ENCODE measurements around the gene PTP4A2.

DNA sequence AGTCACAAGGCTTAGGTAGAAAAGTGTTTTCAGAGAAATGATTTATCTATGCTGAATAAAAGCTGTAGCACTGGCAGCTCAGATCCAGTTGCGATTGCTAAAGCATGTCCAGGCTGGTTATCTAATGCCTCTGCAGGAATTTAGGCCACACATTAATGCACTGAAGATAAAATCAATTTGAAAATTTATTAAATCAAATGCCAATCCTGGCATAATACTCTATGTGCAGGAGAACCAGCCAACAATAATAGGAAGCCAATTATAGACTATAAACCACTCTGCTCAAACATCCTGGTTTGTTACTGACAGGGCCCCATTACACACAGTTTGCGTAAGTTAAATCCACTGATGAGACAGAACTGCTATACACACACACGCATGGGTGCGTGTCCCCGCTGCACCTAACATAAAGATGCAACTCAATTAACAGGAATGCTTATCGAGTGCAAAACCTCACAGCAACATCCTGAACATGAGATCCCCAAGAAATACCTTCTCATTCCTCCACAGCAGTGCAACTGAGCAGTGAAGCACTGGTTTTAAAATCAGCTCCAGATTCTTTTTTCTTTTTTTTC lies 40.6 kb downstream of the PTP4A2 start:
- TF ChIP-seq POLR2AphosphoS5 (IDR thresholded peaks at IDR 0.05; ENCODE audit: insufficient read depth, low read depth, low read length) (no peak), POLR2A (IDR thresholded peaks at IDR 0.05; ENCODE audit: low read depth, low read length) (no peak), MYC (IDR thresholded peaks at IDR 0.05; ENCODE audit: low read depth, low read length) (no peak), EZH2 (IDR thresholded peaks at IDR 0.05; ENCODE audit: borderline replicate concordance, low read depth, low read length, severe bottlenecking) (no peak), JUN (IDR thresholded peaks at IDR 0.05; ENCODE audit: borderline replicate concordance, insufficient read depth, insufficient read length, low read depth) (no peak)
- TF ChIP-seq, protein P1, sequence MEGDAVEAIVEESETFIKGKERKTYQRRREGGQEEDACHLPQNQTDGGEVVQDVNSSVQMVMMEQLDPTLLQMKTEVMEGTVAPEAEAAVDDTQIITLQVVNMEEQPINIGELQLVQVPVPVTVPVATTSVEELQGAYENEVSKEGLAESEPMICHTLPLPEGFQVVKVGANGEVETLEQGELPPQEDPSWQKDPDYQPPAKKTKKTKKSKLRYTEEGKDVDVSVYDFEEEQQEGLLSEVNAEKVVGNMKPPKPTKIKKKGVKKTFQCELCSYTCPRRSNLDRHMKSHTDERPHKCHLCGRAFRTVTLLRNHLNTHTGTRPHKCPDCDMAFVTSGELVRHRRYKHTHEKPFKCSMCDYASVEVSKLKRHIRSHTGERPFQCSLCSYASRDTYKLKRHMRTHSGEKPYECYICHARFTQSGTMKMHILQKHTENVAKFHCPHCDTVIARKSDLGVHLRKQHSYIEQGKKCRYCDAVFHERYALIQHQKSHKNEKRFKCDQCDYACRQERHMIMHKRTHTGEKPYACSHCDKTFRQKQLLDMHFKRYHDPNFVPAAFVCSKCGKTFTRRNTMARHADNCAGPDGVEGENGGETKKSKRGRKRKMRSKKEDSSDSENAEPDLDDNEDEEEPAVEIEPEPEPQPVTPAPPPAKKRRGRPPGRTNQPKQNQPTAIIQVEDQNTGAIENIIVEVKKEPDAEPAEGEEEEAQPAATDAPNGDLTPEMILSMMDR (IDR thresholded peaks at IDR 0.05; ENCODE audit: extremely low read depth in 1 of 2, insufficient read depth in 1 of 2, low read depth in 1 of 2, low read length in 2 of 2), result no peak
